Measurements from ENCODE around the gene ABHD16B. TPM values are rescaled to one million over a fixed set of nuclear protein-coding genes. Genes with fewer than 3 reads are reported as not detected.

ABHD16B gene
- total and polyA plus RNA-seq, 10 of the 15 experiments (the other 5 are each of a cell fraction or from before 2014, with no cell fraction given), result 0.13 TPM; not detected in 9

- no peak for TF ChIP-seq MYC (IDR thresholded peaks at IDR 0.05; ENCODE audit: insufficient read depth, insufficient read length, insufficient replicate concordance, low read length, severe bottlenecking)
- TF ChIP-seq MLLT1 (IDR thresholded peaks at IDR 0.05), result 0 out of 2 replicates have a peak, but pooled peaks have one; percentile 23
- no peak for TF ChIP-seq FOXK2 (IDR thresholded peaks at IDR 0.05)
- no peak for TF ChIP-seq TARDBP (IDR thresholded peaks at IDR 0.05; ENCODE audit: borderline replicate concordance)
- no peak for TF ChIP-seq SIX5 (IDR thresholded peaks at IDR 0.05; ENCODE audit: low read depth, low read length, severe bottlenecking)
- no peak for TF ChIP-seq E2F4 (IDR thresholded peaks at IDR 0.05; ENCODE audit: low read depth, low read length)
- no peak for TF ChIP-seq RELA (IDR thresholded peaks at IDR 0.05; ENCODE audit: borderline replicate concordance, partially characterized antibody)
- no peak for TF ChIP-seq NFYB (IDR thresholded peaks at IDR 0.05; ENCODE audit: insufficient read depth, low read depth, low read length)
- TF ChIP-seq BMI1 (IDR thresholded peaks at IDR 0.05; ENCODE audit: borderline replicate concordance), result no peak
- TF ChIP-seq TBL1XR1 (IDR thresholded peaks at IDR 0.05; ENCODE audit: low read depth, low read length), result no peak
- no peak for TF ChIP-seq PAX5 (IDR thresholded peaks at IDR 0.05; ENCODE audit: borderline replicate concordance, low read depth, low read length)
- TF ChIP-seq RFX5 (IDR thresholded peaks at IDR 0.05; ENCODE audit: low read depth, low read length), result no peak
- peak in 1 of 2 experiments; percentile 16; a peak in 1 of 4 replicates for TF ChIP-seq BHLHE40 (IDR thresholded peaks at IDR 0.05; ENCODE audit: borderline replicate concordance in 1 of 2, low read depth in 2 of 2, low read length in 1 of 2)
- TF ChIP-seq ELK1 (IDR thresholded peaks at IDR 0.05; ENCODE audit: low read depth, low read length), result no peak
- TF ChIP-seq PBX3 (IDR thresholded peaks at IDR 0.05; ENCODE audit: insufficient replicate concordance, low read depth, low read length), result peak; percentile 14
- no peak for TF ChIP-seq KAT2A (conservative IDR thresholded peaks at IDR 0.05; ENCODE audit: control insufficient read depth, low read depth, low read length)
- no peak for TF ChIP-seq IKZF2 (IDR thresholded peaks at IDR 0.05)
- TF ChIP-seq RAD21 (IDR thresholded peaks at IDR 0.05; ENCODE audit: insufficient read depth, low read depth, low read length), result no peak
- no peak for TF ChIP-seq SMAD1 (IDR thresholded peaks at IDR 0.05; ENCODE audit: low read depth, partially characterized antibody)
- no peak for TF ChIP-seq ZBTB40 (IDR thresholded peaks at IDR 0.05; ENCODE audit: borderline replicate concordance)
- no peak for TF ChIP-seq EED (IDR thresholded peaks at IDR 0.05; ENCODE audit: low read depth)
- TF ChIP-seq TCF12 (IDR thresholded peaks at IDR 0.05; ENCODE audit: low read depth, low read length), result no peak
Measured at GRCh38 chr20:63822276-63822696, 39.0 kb upstream of the ABHD16B start (continued).
